ENCODE results near the gene TAOK2.
"Not testable (repeated sequence)": the region's sequence is repeated elsewhere in the genome, so short reads cannot be mapped to it uniquely, and the experiment has no call there.

Gene TAOK2

GRCh38 chr16:30025574-30025973 is 51.9 kb downstream of the TAOK2 start:
- DNase-seq = no peak

GRCh38 chr16:30026449-30026848 is 52.8 kb downstream of the TAOK2 start:
- DNase-seq = no peak

DNA sequence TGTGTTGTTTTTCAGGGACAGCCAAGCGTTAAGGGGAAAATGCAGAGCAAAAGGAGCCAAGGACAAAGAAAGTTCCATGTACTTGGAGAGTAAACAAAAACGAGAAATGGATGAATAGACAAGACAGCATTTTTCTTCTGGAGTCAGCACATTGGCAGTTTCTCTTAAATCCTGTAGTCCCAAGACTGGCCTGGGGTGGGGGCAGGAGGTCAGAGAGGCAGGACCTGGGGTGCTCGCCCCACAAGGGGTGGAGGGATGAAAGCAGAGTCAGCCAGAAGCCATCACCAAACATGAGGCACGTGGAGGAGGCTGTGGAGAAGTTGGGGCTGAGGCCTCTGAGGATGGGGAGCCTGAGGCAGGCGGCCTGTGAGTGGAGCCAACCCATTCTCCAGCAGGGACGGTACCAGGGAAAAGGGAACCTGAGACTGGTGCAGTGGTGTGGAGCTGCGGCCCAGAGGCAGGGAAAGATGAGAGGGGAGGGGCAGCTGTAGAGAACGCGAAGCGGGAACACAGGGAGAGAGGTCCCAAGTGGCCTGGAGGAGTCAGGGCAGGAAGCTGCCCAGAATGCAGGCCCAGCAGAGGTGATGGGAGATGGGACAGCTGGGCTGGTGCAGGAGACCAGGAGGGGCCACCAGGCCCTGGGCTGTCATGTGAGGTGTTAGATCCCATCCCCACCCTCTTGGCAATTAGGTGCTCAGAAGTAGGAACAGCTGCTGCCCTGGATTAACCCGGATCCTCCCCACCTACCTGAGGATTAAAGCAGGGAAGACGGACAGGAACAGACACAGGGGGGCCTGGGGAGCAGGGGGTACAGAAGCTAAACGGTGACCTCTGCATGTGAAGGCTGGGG is 54.1 kb downstream of the TAOK2 start:
- no peak for DNase-seq

- no peak for DNase-seq
Measured at GRCh38 chr16:30028438-30029076, 54.9 kb downstream of the TAOK2 start.

GRCh38 chr16:30030011-30030685 is 56.5 kb downstream of the TAOK2 start:
- DNase-seq = no peak

DNA sequence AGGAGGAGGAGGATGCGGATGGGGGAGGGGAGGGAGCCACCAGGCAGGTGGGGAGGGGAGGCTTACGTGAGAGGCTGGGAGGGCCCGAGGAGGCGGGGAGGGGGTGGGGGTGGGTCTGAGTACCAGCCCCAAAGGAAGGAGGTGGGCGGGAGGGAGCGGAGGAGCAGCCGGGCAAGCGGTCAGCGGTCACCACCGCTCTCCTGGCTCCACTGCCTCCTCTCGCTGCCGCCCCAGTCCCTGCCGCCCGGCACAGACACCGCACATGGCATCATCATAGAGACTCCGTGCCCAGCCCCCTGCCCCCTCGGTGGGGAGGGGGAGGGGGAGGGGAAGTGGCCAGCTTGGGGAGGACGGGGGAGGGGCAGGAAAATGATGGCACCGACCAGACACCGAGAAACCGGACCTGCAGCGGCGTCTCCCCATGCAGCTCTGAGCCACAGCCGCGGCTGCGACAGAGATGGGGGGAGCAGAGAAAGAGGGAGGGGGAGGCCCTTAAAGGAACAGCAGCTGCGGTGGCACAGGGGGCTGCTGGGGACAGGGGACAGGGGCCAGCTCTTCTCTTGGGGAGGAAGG is 57.3 kb downstream of the TAOK2 start, which contains the start of gene TLCD3B:
TLCD3B (minus strand) TSS at position 431 of the 573 bp plus-strand sequence. CDS start 744 bp downstream, outside the sequence.
- no peak for DNase-seq

- DNase-seq = no peak
Measured at GRCh38 chr16:30031477-30031918, 57.8 kb downstream of the TAOK2 start.

DNA sequence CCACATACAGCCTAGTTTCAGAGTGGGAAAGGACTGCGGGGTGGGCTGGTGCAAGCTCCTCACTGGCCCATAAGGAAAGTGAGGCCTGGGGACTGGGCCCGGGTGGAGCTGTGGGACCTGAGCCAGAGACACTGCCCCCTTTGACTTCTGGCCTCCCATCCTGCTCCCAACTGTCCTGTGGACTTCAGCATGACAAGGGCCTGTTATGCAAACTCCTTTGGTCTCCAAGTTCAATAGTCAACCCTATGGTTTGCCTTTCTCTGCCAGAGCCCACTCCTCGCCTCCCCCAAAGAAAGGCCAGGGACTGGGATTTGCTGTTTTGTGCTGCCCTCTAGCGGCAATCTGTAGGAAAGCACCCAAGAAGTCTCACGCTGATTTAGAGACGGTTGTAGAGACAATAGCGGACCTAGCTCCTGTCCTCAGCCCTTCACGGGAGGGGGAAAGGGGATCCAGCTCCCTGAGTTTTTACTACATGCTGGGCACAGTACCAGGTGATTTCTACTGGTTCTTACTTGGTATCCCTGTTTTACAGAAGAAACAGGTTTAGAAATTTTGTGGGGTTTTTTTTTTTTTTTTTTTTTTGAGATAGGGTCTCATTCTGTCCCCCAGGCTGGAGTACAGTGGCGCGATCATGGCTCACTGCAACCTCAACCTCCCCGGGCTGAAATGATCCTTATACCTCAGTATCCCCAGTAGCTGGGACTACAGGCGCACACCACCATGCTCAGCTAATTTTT is 58.6 kb downstream of the TAOK2 start:
- peak; percentile 69 for DNase-seq

- no peak for DNase-seq
Measured at GRCh38 chr16:30033270-30033669, 59.6 kb downstream of the TAOK2 start.

GRCh38 chr16:30040221-30040620 is 66.6 kb downstream of the TAOK2 start:
- no peak for DNase-seq

- not testable (repeated sequence) for DNase-seq
Measured at GRCh38 chr16:30040690-30041089, 67.0 kb downstream of the TAOK2 start.

DNA sequence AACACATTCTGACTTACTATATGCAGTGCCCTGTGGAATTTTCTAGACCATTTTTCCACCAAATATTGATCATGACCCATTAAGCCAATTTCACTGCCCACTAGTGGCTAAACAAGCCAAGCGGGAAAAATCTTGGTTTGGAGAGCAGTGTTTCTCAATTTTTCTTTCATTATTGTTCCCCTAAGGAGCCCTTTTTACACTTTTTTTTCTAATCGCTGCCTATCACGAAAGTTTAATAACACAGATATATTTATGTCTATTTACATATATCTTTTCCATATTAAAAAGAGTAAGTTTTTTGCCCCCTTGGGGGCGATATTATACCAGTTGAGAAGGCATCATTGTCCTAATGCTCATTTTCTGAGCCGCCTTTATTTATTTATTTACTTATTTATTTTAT is 68.2 kb downstream of the TAOK2 start:
- peak; percentile 49 for DNase-seq

All from EL (cell line).